Activated CD4-positive, alpha-beta memory T cell treated with anti-CD3 and anti-CD28 coated beads for 36 hours (primary cell): ENCODE measurements around the gene EXOC4. TPM values are rescaled to one million over a fixed set of nuclear protein-coding genes. Genes with fewer than 3 reads are reported as not detected.

Experiments
- CTCF ChIA-PET: fragments of 350-600 bp; sonication (Branson Sonifier 250); formaldehyde crosslinking; loops from one replicate; lab custom pipeline; 2021; ENCODE audit warnings: antibody characterized with exemption, inconsistent platforms; lab: Charles Lee
- POLR2A ChIA-PET: fragments of 350-600 bp; sonication (Branson Sonifier 250); formaldehyde crosslinking; loops from one replicate; lab custom pipeline; 2021; ENCODE audit warnings: antibody characterized with exemption; lab: Charles Lee
- DNase-seq: peaks from one replicate; pipeline ENCODE4 v3.0.0-alpha.2; 2020
- H3K27ac Mint-ChIP-seq: one replicate; pipeline ENCODE4 v1.8.0; 2021; ENCODE audit warnings: mixed read lengths
- H3K27me3 Mint-ChIP-seq: one replicate; pipeline ENCODE4 v1.8.0; 2021; ENCODE audit warnings: mixed read lengths
- H3K36me3 Mint-ChIP-seq: one replicate; pipeline ENCODE4 v1.8.0; 2021; ENCODE audit warnings: mixed read lengths
- H3K4me1 Mint-ChIP-seq: one replicate; pipeline ENCODE4 v1.8.0; 2021; ENCODE audit warnings: low read depth, mixed read lengths
- H3K4me3 Mint-ChIP-seq: one replicate; pipeline ENCODE4 v1.8.0; 2021; ENCODE audit warnings: mild to moderate bottlenecking, mixed read lengths
- H3K9me3 Mint-ChIP-seq: one replicate; pipeline ENCODE4 v1.8.0; 2021; ENCODE audit warnings: mixed read lengths
- intact Hi-C: fragments of 100-400 bp; cut with micrococcal nuclease; formaldehyde crosslinking; loops from one replicate; pipeline ENCODE4 v1.15.1; 2023
- total RNA-seq, 2 experiments: library from RNA; stranded (reverse); gene quantifications; one replicate each; pipeline ENCODE4 v1.2.3, GENCODE V29; 2021

EXOC4 gene
- total RNA-seq, 2 experiments from 2014 or later: 55.8 to 60.8 TPM

- Mint-ChIP-seq H3K9me3 (peaks cover 11% of the 10 kb centered on the region), H3K4me3 (no peak overlapping the region), H3K36me3 (peaks cover 34% of the 10 kb centered on the region), H3K27ac (no peak overlapping the region), H3K4me1 (no peaks in the 10 kb centered on the region), H3K27me3 (no peaks in the 10 kb centered on the region)
- POLR2A ChIA-PET: no interaction called here
- CTCF ChIA-PET: interaction anchor here (0.5 kb wide), 1 partner anchor 16 kb away, joined by 3 read pairs; no protein-coding TSS in a partner anchor
- intact Hi-C loops: no loop called here
- no peak for DNase-seq
Observed at GRCh38 chr7:133510326-133511055, 257.6 kb downstream of the EXOC4 start.

GRCh38 chr7:133511252-133511651 is 258.4 kb downstream of the EXOC4 start:
- Mint-ChIP-seq H3K27ac (no peak overlapping the region), H3K36me3 (peaks cover 34% of the 10 kb centered on the region), H3K4me1 (no peaks in the 10 kb centered on the region), H3K27me3 (no peaks in the 10 kb centered on the region), H3K4me3 (no peak overlapping the region), H3K9me3 (peaks cover 11% of the 10 kb centered on the region)
- ChIA-PET CTCF (interaction anchor here (0.5 kb wide), 1 partner anchor 17 kb away, joined by 3 read pairs; no protein-coding TSS in a partner anchor), POLR2A (no interaction called here)
- intact Hi-C loops: no loop called here
- DNase-seq: no peak

GRCh38 chr7:133511708-133512107 is 258.8 kb downstream of the EXOC4 start:
- no peaks in the 10 kb centered on the region for H3K27me3 Mint-ChIP-seq
- POLR2A ChIA-PET: no interaction called here
- H3K27ac Mint-ChIP-seq: no peak overlapping the region
- peaks cover 11% of the 10 kb centered on the region for H3K9me3 Mint-ChIP-seq
- H3K36me3 Mint-ChIP-seq: peaks cover 37% of the 10 kb centered on the region
- CTCF ChIA-PET: no interaction called here
- DNase-seq: no peak
- no peak overlapping the region for H3K4me3 Mint-ChIP-seq
- intact Hi-C loops: no loop called here
- no peaks in the 10 kb centered on the region for H3K4me1 Mint-ChIP-seq

GRCh38 chr7:133512560-133512959 is 259.7 kb downstream of the EXOC4 start:
- POLR2A ChIA-PET: no interaction called here
- intact Hi-C loops: no loop called here
- Mint-ChIP-seq H3K4me1 (no peaks in the 10 kb centered on the region), H3K4me3 (no peak overlapping the region), H3K36me3 (peaks cover 36% of the 10 kb centered on the region), H3K27ac (no peak overlapping the region), H3K9me3 (peaks cover 11% of the 10 kb centered on the region), H3K27me3 (no peaks in the 10 kb centered on the region)
- CTCF ChIA-PET: no interaction called here
- DNase-seq: no peak

- H3K27ac Mint-ChIP-seq: no peak overlapping the region
- no peak for DNase-seq
- H3K27me3 Mint-ChIP-seq: no peaks in the 10 kb centered on the region
Observed at GRCh38 chr7:133513608-133514007, 260.7 kb downstream of the EXOC4 start.

GRCh38 chr7:133514551-133514950 is 261.7 kb downstream of the EXOC4 start:
- no peak overlapping the region for H3K4me3 Mint-ChIP-seq
- H3K27me3 Mint-ChIP-seq: no peaks in the 10 kb centered on the region
- H3K9me3 Mint-ChIP-seq: peaks cover 11% of the 10 kb centered on the region
- peaks cover 26% of the 10 kb centered on the region for H3K36me3 Mint-ChIP-seq
- POLR2A ChIA-PET: no interaction called here
- H3K27ac Mint-ChIP-seq: no peak overlapping the region
- CTCF ChIA-PET: no interaction called here
- intact Hi-C loops: no loop called here
- H3K4me1 Mint-ChIP-seq: no peaks in the 10 kb centered on the region
- DNase-seq: no peak

More at GRCh38 chr7:133513608-133514007, 260.7 kb downstream of the EXOC4 start:
- POLR2A ChIA-PET: no interaction called here
- peaks cover 29% of the 10 kb centered on the region for H3K36me3 Mint-ChIP-seq
- H3K4me1 Mint-ChIP-seq: no peaks in the 10 kb centered on the region
- intact Hi-C loops: no loop called here
- no peak overlapping the region for H3K4me3 Mint-ChIP-seq
- H3K9me3 Mint-ChIP-seq: peaks cover 11% of the 10 kb centered on the region
- CTCF ChIA-PET: no interaction called here

GRCh38 chr7:133517766-133518165 is 264.9 kb downstream of the EXOC4 start:
- Mint-ChIP-seq H3K4me3 (no peak overlapping the region), H3K36me3 (peaks cover 12% of the 10 kb centered on the region), H3K4me1 (no peaks in the 10 kb centered on the region), H3K27ac (no peak overlapping the region), H3K9me3 (no peaks in the 10 kb centered on the region), H3K27me3 (no peaks in the 10 kb centered on the region)
- DNase-seq: no peak
- POLR2A ChIA-PET: no interaction called here
- intact Hi-C loops: no loop called here
- CTCF ChIA-PET: no interaction called here

- ChIA-PET POLR2A (no interaction called here), CTCF (no interaction called here)
- no peak for DNase-seq
- H3K4me1 Mint-ChIP-seq: no peaks in the 10 kb centered on the region
- intact Hi-C loops: no loop called here
- H3K36me3 Mint-ChIP-seq: peaks cover 8% of the 10 kb centered on the region
- no peak overlapping the region for H3K4me3 Mint-ChIP-seq
- no peaks in the 10 kb centered on the region for H3K27me3 Mint-ChIP-seq
- no peak overlapping the region for H3K27ac Mint-ChIP-seq
- no peaks in the 10 kb centered on the region for H3K9me3 Mint-ChIP-seq
Observed at GRCh38 chr7:133518718-133519117, 265.8 kb downstream of the EXOC4 start.

- POLR2A ChIA-PET: no interaction called here
- intact Hi-C loops: no loop called here
- no peaks in the 10 kb centered on the region for H3K4me1 Mint-ChIP-seq
- no peaks in the 10 kb centered on the region for H3K27me3 Mint-ChIP-seq
- no peak overlapping the region for H3K27ac Mint-ChIP-seq
- no peak for DNase-seq
- no peak overlapping the region for H3K4me3 Mint-ChIP-seq
- H3K36me3 Mint-ChIP-seq: peaks cover 7% of the 10 kb centered on the region
- H3K9me3 Mint-ChIP-seq: no peaks in the 10 kb centered on the region
- CTCF ChIA-PET: interaction anchor here (0.6 kb wide), 1 partner anchor 23 kb away, joined by 4 read pairs; no protein-coding TSS in a partner anchor
Observed at GRCh38 chr7:133520248-133520647, 267.4 kb downstream of the EXOC4 start.

- POLR2A ChIA-PET: no interaction called here
- Mint-ChIP-seq H3K9me3 (no peaks in the 10 kb centered on the region), H3K27me3 (no peaks in the 10 kb centered on the region), H3K27ac (no peak overlapping the region), H3K4me1 (no peaks in the 10 kb centered on the region), H3K36me3 (peaks cover 2% of the 10 kb centered on the region), H3K4me3 (no peak overlapping the region)
- no peak for DNase-seq
- intact Hi-C loops: no loop called here
- CTCF ChIA-PET: no interaction called here
Observed at GRCh38 chr7:133522501-133522900, 269.6 kb downstream of the EXOC4 start.

- ChIA-PET POLR2A (no interaction called here), CTCF (no interaction called here)
- H3K27ac Mint-ChIP-seq: no peak overlapping the region
- intact Hi-C loops: no loop called here
- no peak overlapping the region for H3K4me3 Mint-ChIP-seq
- peaks cover 2% of the 10 kb centered on the region for H3K36me3 Mint-ChIP-seq
- no peaks in the 10 kb centered on the region for H3K9me3 Mint-ChIP-seq
- no peaks in the 10 kb centered on the region for H3K4me1 Mint-ChIP-seq
- DNase-seq: no peak
- no peaks in the 10 kb centered on the region for H3K27me3 Mint-ChIP-seq
Observed at GRCh38 chr7:133528796-133529195, 275.9 kb downstream of the EXOC4 start.

- intact Hi-C loops: no loop called here
- peaks cover 5% of the 10 kb centered on the region for H3K36me3 Mint-ChIP-seq
- no peaks in the 10 kb centered on the region for H3K27me3 Mint-ChIP-seq
- DNase-seq: no peak
- no peaks in the 10 kb centered on the region for H3K4me1 Mint-ChIP-seq
- ChIA-PET POLR2A (no interaction called here), CTCF (no interaction called here)
- H3K9me3 Mint-ChIP-seq: no peaks in the 10 kb centered on the region
- no peak overlapping the region for H3K4me3 Mint-ChIP-seq
- H3K27ac Mint-ChIP-seq: no peak overlapping the region
Observed at GRCh38 chr7:133529861-133530260, 277.0 kb downstream of the EXOC4 start.

GRCh38 chr7:133530682-133531081 is 277.8 kb downstream of the EXOC4 start:
- no peaks in the 10 kb centered on the region for H3K9me3 Mint-ChIP-seq
- no peaks in the 10 kb centered on the region for H3K27me3 Mint-ChIP-seq
- no peak for DNase-seq
- intact Hi-C loops: no loop called here
- POLR2A ChIA-PET: no interaction called here
- H3K4me3 Mint-ChIP-seq: no peak overlapping the region
- no peak overlapping the region for H3K27ac Mint-ChIP-seq
- no peaks in the 10 kb centered on the region for H3K4me1 Mint-ChIP-seq
- peaks cover 6% of the 10 kb centered on the region for H3K36me3 Mint-ChIP-seq
- CTCF ChIA-PET: no interaction called here
